Left lung (tissue), 10 donors: ENCODE data around the gene PLPP4. TPM values are rescaled to one million over a fixed set of nuclear protein-coding genes. Genes with fewer than 3 reads are reported as not detected.
A peak's percentile ranks its signal among the peaks of the same experiment; 100 is the strongest.

Experiments used
- ATAC-seq: fragments of 200-7000 bp; cut with Tn5 transposase; one replicate; pipeline ENCODE4 v1.9.1; 2020; ENCODE audit warnings: moderate library complexity
- DNase-seq, 4 donors: peaks; one replicate each; pipeline ENCODE4 v3.0.0-alpha.2; 2013 to 2020
- H3K27ac ChIP-seq, 2 donors: fragments of 200-600 bp; sonication (generic) in 1 of 2; one replicate each; pipeline versions ENCODE4 v1.5.0 to v1.8.0; 2020 to 2021
- H3K27me3 ChIP-seq, 2 donors: fragments of 200-600 bp; sonication (generic) in 1 of 2; one replicate each; pipeline versions ENCODE4 v1.5.0 to v1.8.0; 2020 to 2021
- H3K36me3 ChIP-seq, 2 donors: fragments of 200-600 bp; sonication (generic) in 1 of 2; one replicate each; pipeline versions ENCODE4 v1.5.0 to v1.8.0; 2020 to 2021
- H3K4me1 ChIP-seq, 2 donors: fragments of 200-600 bp; one replicate each; pipeline ENCODE4 v1.8.0; 2021
- H3K4me3 ChIP-seq, 2 donors: fragments of 200-600 bp; sonication (generic) in 1 of 2; one replicate each; pipeline versions ENCODE4 v1.5.0 to v1.8.0; 2020 to 2021; ENCODE audit warnings: mild to moderate bottlenecking in 1 of 2
- H3K9me3 ChIP-seq, 2 donors: fragments of 200-600 bp; sonication (generic) in 1 of 2; one replicate each; pipeline versions ENCODE4 v1.5.0 to v1.8.0; 2020 to 2021
- intact Hi-C, 2 donors: fragments of 100-400 bp; cut with DNase I; formaldehyde crosslinking; loops; one replicate each; pipeline versions ENCODE4 v1.11.2 to v1.14.2; 2022
- polyA plus RNA-seq, 6 donors: library from polyadenylated mRNA; unstranded; fragments of 120-200 nt; gene quantifications; one replicate each; pipeline ENCODE4 v1.2.1, GENCODE V29; 2013; ENCODE audit not compliant: insufficient read length in 6 of 6
- total RNA-seq, 2 donors: library from RNA; stranded (reverse); fragmentation: NEBNext Ultra II Directional; extraction: Animal tissue kit (Norgen Biotek cat#: 25700); gene quantifications; one replicate each; pipeline ENCODE4 v1.2.1, GENCODE V29; 2021
- TF ChIP-seq, protein P1 (sequence below), 2 donors: fragments of 200-600 bp; sonication (generic) in 1 of 2; IDR thresholded peaks; one replicate each; pipeline versions ENCODE4 v1.5.0 to v1.8.0; 2021; ENCODE audit warnings: antibody characterized with exemption in 2 of 2
- donor health status: DM: no; HTN: yes; CAD: no.
- donor health status: DM: no; HTN: no; CAD: no.

PLPP4 gene
- total and polyA plus RNA-seq, 8 donors: 0.11 to 0.67 TPM; not detected in 6

DNA sequence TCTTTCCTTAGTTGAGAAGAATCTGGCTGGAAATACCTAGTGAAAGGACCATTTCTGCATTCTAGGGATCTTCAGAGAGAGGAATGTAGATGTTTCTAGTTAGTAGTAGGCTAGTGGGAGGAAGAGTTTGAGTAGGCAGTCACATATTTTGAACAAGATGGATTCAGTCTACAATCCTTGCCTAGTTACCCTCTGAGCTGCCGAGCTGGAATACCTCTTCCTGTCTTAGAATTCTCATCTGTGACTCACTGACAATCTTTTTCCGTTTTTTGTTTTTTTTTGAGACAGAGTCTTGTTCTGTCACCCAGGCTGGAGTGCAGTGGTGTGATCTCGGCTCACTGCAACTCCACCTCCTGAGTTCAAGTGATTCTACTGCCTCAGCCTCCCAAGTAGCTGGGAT is 30.7 kb upstream of the PLPP4 start:
- H3K4me3 ChIP-seq: no peak overlapping the region
- DNase-seq (no peak), ATAC-seq (no peak)
- no peaks in the 10 kb centered on the region for H3K4me1 ChIP-seq
- no peaks in the 10 kb centered on the region for H3K9me3 ChIP-seq
- H3K36me3 ChIP-seq: no peaks in the 10 kb centered on the region
- peaks cover 0 to 11% of the 10 kb centered on the region in 2 donors for H3K27me3 ChIP-seq
- H3K27ac ChIP-seq: no peak overlapping the region
- intact Hi-C loops: no loop called here
- TF ChIP-seq, protein P1, sequence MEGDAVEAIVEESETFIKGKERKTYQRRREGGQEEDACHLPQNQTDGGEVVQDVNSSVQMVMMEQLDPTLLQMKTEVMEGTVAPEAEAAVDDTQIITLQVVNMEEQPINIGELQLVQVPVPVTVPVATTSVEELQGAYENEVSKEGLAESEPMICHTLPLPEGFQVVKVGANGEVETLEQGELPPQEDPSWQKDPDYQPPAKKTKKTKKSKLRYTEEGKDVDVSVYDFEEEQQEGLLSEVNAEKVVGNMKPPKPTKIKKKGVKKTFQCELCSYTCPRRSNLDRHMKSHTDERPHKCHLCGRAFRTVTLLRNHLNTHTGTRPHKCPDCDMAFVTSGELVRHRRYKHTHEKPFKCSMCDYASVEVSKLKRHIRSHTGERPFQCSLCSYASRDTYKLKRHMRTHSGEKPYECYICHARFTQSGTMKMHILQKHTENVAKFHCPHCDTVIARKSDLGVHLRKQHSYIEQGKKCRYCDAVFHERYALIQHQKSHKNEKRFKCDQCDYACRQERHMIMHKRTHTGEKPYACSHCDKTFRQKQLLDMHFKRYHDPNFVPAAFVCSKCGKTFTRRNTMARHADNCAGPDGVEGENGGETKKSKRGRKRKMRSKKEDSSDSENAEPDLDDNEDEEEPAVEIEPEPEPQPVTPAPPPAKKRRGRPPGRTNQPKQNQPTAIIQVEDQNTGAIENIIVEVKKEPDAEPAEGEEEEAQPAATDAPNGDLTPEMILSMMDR (IDR thresholded peaks at IDR 0.05): no peak

DNA sequence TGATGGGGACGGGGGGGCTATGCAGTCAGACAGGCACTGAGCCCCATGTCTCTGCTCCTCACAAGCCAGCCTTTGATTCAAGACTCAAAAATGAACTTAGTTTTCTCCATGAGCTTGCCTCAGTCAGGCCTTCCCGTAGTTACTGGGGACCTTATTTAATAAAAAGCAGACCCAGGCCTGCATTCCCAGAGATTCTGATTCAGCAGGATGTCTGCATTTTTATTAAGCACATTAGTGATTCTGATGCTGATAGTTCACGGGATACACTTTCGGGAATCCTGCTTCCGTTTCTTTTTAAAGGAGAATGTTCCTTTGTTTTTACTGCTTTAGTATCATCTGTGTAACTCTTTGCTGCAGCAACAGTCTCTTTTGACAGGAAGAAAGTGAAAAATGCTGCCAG is 28.3 kb upstream of the PLPP4 start:
- H3K27me3 ChIP-seq: peaks cover 0 to 22% of the 10 kb centered on the region in 2 donors
- H3K4me1 ChIP-seq: no peaks in the 10 kb centered on the region
- H3K27ac ChIP-seq: no peak overlapping the region
- no peaks in the 10 kb centered on the region for H3K9me3 ChIP-seq
- ATAC-seq: no peak
- H3K36me3 ChIP-seq: no peaks in the 10 kb centered on the region
- DNase-seq: no peak
- TF ChIP-seq, protein P1 (IDR thresholded peaks at IDR 0.05): no peak
- H3K4me3 ChIP-seq: no peak overlapping the region
- intact Hi-C loops: no loop called here

- H3K27ac ChIP-seq: no peak overlapping the region
- H3K36me3 ChIP-seq: no peaks in the 10 kb centered on the region
- intact Hi-C loops: no loop called here
- DNase-seq: no peak
- no peaks in the 10 kb centered on the region for H3K4me1 ChIP-seq
- TF ChIP-seq, protein P1 (IDR thresholded peaks at IDR 0.05): no peak
- H3K9me3 ChIP-seq: no peaks in the 10 kb centered on the region
- peaks cover 0 to 25% of the 10 kb centered on the region in 2 donors for H3K27me3 ChIP-seq
- H3K4me3 ChIP-seq: no peak overlapping the region
- ATAC-seq: no peak
These were observed 27.6 kb upstream of the PLPP4 start for GRCh38 chr10:120429395-120429794.

DNA sequence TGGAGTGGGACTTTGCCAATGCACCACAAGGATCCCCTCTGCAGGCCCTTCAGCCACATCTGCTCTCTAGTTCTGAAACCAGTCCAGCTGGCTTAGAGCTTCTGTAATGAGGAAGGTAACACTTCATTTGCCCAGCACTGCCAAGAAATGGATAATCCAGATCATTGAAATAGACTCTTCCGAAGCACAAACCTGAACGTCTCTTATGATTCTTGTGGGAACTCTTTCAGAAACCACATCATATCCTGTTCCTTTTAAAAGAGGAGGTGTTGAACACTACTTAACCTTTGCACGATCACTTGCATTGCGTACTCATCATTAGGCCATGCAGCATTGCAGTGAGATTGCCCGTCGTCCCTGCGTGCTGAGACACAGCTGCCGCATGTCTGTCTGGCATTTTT is 25.8 kb upstream of the PLPP4 start:
- peak in 2 of 4 donors; percentile 12 to 22 for DNase-seq
- H3K4me3 ChIP-seq: no peak overlapping the region
- H3K36me3 ChIP-seq: no peaks in the 10 kb centered on the region
- intact Hi-C loops: no loop called here
- H3K4me1 ChIP-seq: no peaks in the 10 kb centered on the region
- peak; percentile 16 for ATAC-seq
- H3K27me3 ChIP-seq: peaks cover 0 to 25% of the 10 kb centered on the region in 2 donors
- H3K9me3 ChIP-seq: no peaks in the 10 kb centered on the region
- H3K27ac ChIP-seq: no peak overlapping the region
- TF ChIP-seq, protein P1 (IDR thresholded peaks at IDR 0.05): no peak

- no peak overlapping the region for H3K27ac ChIP-seq
These were observed 24.8 kb upstream of the PLPP4 start for GRCh38 chr10:120432209-120432608.

More at GRCh38 chr10:120432209-120432608, 24.8 kb upstream of the PLPP4 start:
- no peak for ATAC-seq
- H3K9me3 ChIP-seq: no peaks in the 10 kb centered on the region
- H3K36me3 ChIP-seq: no peaks in the 10 kb centered on the region
- H3K4me3 ChIP-seq: no peak overlapping the region
- intact Hi-C loops: no loop called here
- H3K4me1 ChIP-seq: no peaks in the 10 kb centered on the region
- TF ChIP-seq, protein P1 (IDR thresholded peaks at IDR 0.05): no peak
- no peak for DNase-seq
- peaks cover 0 to 25% of the 10 kb centered on the region in 2 donors for H3K27me3 ChIP-seq
